MM.1S (cell line): ENCODE results near the gene AKAP8L.

Experiments used
- CTCF ChIP-seq: fragments of 300-600 bp; sonication (generic); IDR thresholded peaks from 2 replicates; pipeline ENCODE4 v1.5.1; 2016; ENCODE audit warnings: antibody characterized with exemption, low read length, mixed read lengths
- EZH2 ChIP-seq: fragments of 300-600 bp; sonication (generic); optimal IDR thresholded peaks from 2 replicates; pipeline ENCODE3; 2017; ENCODE audit warnings: low read depth, mild to moderate bottlenecking, antibody characterized with exemption, low read length, mixed read lengths

GRCh38 chr19:15368051-15368632, 50.6 kb downstream of the AKAP8L start:
- TF ChIP-seq CTCF (no peak), EZH2 (no peak)
